ENCODE results near the gene TMEM121. TPM values are rescaled to one million over a fixed set of nuclear protein-coding genes. Genes with fewer than 3 reads are reported as not detected.
"Not testable (repeated sequence)": the region's sequence is repeated elsewhere in the genome, so short reads cannot be mapped to it uniquely, and the experiment has no call there.

Gene TMEM121
- total RNA-seq, 1 experiment from 2014 or later: not detected

DNA sequence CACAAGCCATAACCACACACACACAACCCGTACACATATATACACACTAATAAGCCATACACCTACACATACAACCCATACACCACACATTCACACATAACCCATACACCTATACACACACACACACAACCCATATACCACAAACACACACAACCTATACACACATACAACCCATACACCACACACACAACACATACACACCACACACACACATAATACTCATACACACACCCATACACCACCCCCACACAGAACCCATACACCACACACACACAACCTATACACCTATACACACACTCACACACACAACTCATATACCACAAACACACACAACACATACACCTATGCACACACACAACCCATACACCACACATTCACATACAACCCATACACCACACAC lies 44.1 kb downstream of the TMEM121 start:
- H3K36me3 Mint-ChIP-seq (ENCODE audit: insufficient read depth, unreplicated experiment): no peaks in the 10 kb centered on the region
- no peak for DNase-seq
- no peak overlapping the region for H3K27ac Mint-ChIP-seq (ENCODE audit: unreplicated experiment)
- intact Hi-C loops (cut with micrococcal nuclease; ENCODE audit: unreplicated experiment): no loop called here
- H3K9me3 ChIP-seq: no peaks in the 10 kb centered on the region
- no peak overlapping the region for H3K4me3 Mint-ChIP-seq (ENCODE audit: unreplicated experiment)
- peaks cover 28% of the 10 kb centered on the region for H3K9me3 Mint-ChIP-seq (ENCODE audit: unreplicated experiment)
- ChIA-PET POLR2A (no interaction called here), CTCF (no interaction called here)
- TF ChIP-seq, protein P1, sequence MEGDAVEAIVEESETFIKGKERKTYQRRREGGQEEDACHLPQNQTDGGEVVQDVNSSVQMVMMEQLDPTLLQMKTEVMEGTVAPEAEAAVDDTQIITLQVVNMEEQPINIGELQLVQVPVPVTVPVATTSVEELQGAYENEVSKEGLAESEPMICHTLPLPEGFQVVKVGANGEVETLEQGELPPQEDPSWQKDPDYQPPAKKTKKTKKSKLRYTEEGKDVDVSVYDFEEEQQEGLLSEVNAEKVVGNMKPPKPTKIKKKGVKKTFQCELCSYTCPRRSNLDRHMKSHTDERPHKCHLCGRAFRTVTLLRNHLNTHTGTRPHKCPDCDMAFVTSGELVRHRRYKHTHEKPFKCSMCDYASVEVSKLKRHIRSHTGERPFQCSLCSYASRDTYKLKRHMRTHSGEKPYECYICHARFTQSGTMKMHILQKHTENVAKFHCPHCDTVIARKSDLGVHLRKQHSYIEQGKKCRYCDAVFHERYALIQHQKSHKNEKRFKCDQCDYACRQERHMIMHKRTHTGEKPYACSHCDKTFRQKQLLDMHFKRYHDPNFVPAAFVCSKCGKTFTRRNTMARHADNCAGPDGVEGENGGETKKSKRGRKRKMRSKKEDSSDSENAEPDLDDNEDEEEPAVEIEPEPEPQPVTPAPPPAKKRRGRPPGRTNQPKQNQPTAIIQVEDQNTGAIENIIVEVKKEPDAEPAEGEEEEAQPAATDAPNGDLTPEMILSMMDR (IDR thresholded peaks at IDR 0.05; ENCODE audit: insufficient read depth in 1 of 2, low read depth in 1 of 2, low read length in 1 of 2, severe bottlenecking in 1 of 2, unreplicated experiment in 1 of 2): no peak
- no peaks in the 10 kb centered on the region for H3K4me1 ChIP-seq
- peaks cover 4% of the 10 kb centered on the region for H3K27me3 Mint-ChIP-seq (ENCODE audit: insufficient read depth, unreplicated experiment)
- no peaks in the 10 kb centered on the region for H3K27me3 ChIP-seq (replicated peaks; ENCODE audit: control insufficient read depth, insufficient read depth, low read length)
- no peak overlapping the region for H3K4me3 ChIP-seq (ENCODE audit: low read depth, low read length)
- H3K4me1 Mint-ChIP-seq (ENCODE audit: low read depth, unreplicated experiment): no peaks in the 10 kb centered on the region
- no TSS peak for BruUV-seq (replicated peaks)
- no peaks in the 10 kb centered on the region for H3K36me3 ChIP-seq (ENCODE audit: control insufficient read depth, insufficient read depth, low read length)

DNA sequence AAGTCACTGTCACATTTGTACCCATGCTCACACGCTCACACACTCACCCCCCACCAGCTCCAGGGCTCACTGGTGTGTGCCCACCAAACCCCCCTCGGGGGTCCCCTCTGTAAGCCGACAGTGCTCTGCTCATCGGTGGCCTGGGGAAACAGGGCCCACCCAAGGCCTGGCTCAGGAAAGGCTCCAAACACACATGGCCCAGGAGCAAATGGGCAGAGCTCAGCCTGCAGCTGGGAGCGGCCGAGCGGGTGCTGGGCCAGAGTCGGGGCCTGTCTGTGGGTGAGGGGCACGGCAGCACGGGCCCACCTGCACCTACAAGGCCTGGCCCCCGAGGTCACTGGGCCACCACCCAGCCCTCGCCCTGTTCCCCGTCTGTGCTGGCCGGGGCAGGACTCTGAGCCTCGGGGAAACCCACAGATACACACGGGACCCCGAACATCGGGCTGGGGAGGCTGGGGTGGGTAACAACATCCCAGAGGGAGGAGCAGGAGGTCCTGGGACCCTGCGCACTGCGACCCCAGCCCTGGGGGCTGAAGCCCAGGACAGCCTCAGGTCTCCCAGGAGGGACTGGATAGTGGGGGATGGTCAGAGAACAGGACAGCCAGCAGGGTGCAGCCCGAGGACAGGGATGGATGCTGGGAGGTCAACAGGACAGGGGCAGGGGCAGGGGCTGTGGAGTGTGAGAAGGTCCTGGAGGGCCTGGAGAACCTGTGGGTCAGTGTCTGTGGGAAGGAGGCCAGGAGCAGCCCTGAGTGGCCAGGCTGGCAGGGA lies 45.0 kb downstream of the TMEM121 start:
- peaks cover 31% of the 10 kb centered on the region for H3K9me3 Mint-ChIP-seq (ENCODE audit: unreplicated experiment)
- H3K27me3 ChIP-seq (replicated peaks; ENCODE audit: control insufficient read depth, insufficient read depth, low read length); H3K9me3 ChIP-seq; H3K36me3 ChIP-seq (ENCODE audit: control insufficient read depth, insufficient read depth, low read length); H3K27me3 Mint-ChIP-seq (ENCODE audit: insufficient read depth, unreplicated experiment); H3K4me3 ChIP-seq (ENCODE audit: low read depth, low read length); H3K4me1 Mint-ChIP-seq (ENCODE audit: low read depth, unreplicated experiment); DNase-seq; H3K27ac Mint-ChIP-seq (ENCODE audit: unreplicated experiment); H3K4me1 ChIP-seq; POLR2A ChIA-PET; intact Hi-C loops (cut with micrococcal nuclease; ENCODE audit: unreplicated experiment); H3K36me3 Mint-ChIP-seq (ENCODE audit: insufficient read depth, unreplicated experiment); BruUV-seq (replicated peaks); CTCF ChIA-PET; H3K4me3 Mint-ChIP-seq (ENCODE audit: unreplicated experiment): not testable (repeated sequence)

DNA sequence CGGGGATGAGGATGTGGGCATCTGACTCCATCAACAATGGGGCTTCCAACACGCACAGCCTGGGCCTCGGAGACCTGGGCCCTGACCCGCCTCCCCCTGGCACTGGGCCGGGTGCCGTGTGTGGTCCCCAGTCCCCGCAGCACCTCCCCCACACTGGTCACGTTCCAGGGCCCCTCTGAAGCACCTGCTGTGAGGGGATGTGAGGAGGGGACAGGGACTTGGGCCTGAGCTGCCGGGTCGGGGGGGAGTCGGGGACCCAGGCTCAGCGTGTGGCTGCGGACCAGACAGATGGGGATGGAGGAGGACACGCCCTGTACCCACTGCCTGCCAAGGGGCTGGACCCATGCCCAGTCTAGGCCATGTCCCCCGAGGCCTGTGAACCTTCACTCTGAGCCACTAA lies 45.7 kb downstream of the TMEM121 start:
- H3K36me3 Mint-ChIP-seq (ENCODE audit: insufficient read depth, unreplicated experiment); POLR2A ChIA-PET; H3K4me3 ChIP-seq (ENCODE audit: low read depth, low read length); H3K36me3 ChIP-seq (ENCODE audit: control insufficient read depth, insufficient read depth, low read length); DNase-seq; intact Hi-C loops (cut with micrococcal nuclease; ENCODE audit: unreplicated experiment); H3K4me1 ChIP-seq; H3K9me3 ChIP-seq; H3K4me1 Mint-ChIP-seq (ENCODE audit: low read depth, unreplicated experiment); BruUV-seq (replicated peaks); H3K27ac Mint-ChIP-seq (ENCODE audit: unreplicated experiment); H3K27me3 ChIP-seq (replicated peaks; ENCODE audit: control insufficient read depth, insufficient read depth, low read length); H3K4me3 Mint-ChIP-seq (ENCODE audit: unreplicated experiment); CTCF ChIA-PET: not testable (repeated sequence)
- peaks cover 12% of the 10 kb centered on the region for H3K27me3 Mint-ChIP-seq (ENCODE audit: insufficient read depth, unreplicated experiment)
- H3K9me3 Mint-ChIP-seq (ENCODE audit: unreplicated experiment): peaks cover 38% of the 10 kb centered on the region

DNA sequence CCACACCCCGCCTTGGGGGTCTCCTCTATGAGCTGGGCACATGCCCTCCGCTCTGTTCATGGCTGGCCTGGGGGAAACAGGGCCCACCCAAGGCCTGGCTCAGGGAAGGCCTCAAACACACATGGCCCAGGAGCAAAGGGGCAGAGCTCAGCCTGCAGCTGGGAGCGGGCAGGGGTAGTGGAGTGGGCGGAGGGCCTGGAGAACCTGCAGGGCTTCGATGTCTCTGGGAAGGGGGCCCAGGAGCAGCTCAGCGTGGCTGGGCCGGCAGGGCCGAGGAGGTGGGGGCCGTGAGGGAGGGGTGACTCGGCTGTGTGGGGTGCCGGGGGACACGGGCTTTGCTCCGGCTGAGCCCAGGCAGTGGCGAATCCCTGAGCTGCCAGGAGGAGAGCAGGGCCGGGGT lies 47.5 kb downstream of the TMEM121 start:
- H3K4me1 ChIP-seq; DNase-seq; H3K36me3 ChIP-seq (ENCODE audit: control insufficient read depth, insufficient read depth, low read length); intact Hi-C loops (cut with micrococcal nuclease; ENCODE audit: unreplicated experiment); H3K27ac Mint-ChIP-seq (ENCODE audit: unreplicated experiment); CTCF ChIA-PET; H3K36me3 Mint-ChIP-seq (ENCODE audit: insufficient read depth, unreplicated experiment); H3K4me3 Mint-ChIP-seq (ENCODE audit: unreplicated experiment); H3K27me3 ChIP-seq (replicated peaks; ENCODE audit: control insufficient read depth, insufficient read depth, low read length); BruUV-seq (replicated peaks); H3K4me1 Mint-ChIP-seq (ENCODE audit: low read depth, unreplicated experiment); H3K9me3 ChIP-seq; H3K4me3 ChIP-seq (ENCODE audit: low read depth, low read length); POLR2A ChIA-PET: not testable (repeated sequence)
- Mint-ChIP-seq H3K9me3 (ENCODE audit: unreplicated experiment) (peaks cover 50% of the 10 kb centered on the region), H3K27me3 (ENCODE audit: insufficient read depth, unreplicated experiment) (peaks cover 17% of the 10 kb centered on the region)

DNA sequence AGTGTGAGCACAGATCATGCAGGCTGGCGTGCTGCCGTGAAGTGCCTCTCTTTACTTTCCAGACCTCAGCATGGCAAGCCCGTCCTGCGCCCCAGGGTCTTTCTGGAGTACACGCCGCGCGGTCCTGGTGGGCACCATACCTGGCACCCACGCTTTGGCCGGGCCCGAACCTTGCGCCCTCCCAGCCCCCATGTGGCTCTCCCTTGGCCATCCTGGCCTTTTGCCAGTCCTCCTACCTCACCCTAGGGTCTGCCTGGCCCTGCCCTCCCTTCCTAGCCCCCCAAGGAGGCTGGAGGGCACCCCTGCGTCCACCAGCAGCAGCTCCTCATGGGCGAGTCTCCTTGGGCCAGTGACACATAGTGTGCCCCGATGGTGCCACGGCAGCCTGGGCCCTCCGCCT lies 48.0 kb downstream of the TMEM121 start:
- H3K4me1 Mint-ChIP-seq (ENCODE audit: low read depth, unreplicated experiment); H3K9me3 ChIP-seq; H3K27me3 ChIP-seq (replicated peaks; ENCODE audit: control insufficient read depth, insufficient read depth, low read length); POLR2A ChIA-PET; CTCF ChIA-PET; intact Hi-C loops (cut with micrococcal nuclease; ENCODE audit: unreplicated experiment); H3K4me3 ChIP-seq (ENCODE audit: low read depth, low read length); DNase-seq; H3K27ac Mint-ChIP-seq (ENCODE audit: unreplicated experiment); H3K4me3 Mint-ChIP-seq (ENCODE audit: unreplicated experiment); H3K4me1 ChIP-seq; BruUV-seq (replicated peaks); H3K36me3 Mint-ChIP-seq (ENCODE audit: insufficient read depth, unreplicated experiment); H3K36me3 ChIP-seq (ENCODE audit: control insufficient read depth, insufficient read depth, low read length): not testable (repeated sequence)
- H3K9me3 Mint-ChIP-seq (ENCODE audit: unreplicated experiment): peaks cover 45% of the 10 kb centered on the region
- H3K27me3 Mint-ChIP-seq (ENCODE audit: insufficient read depth, unreplicated experiment): peaks cover 17% of the 10 kb centered on the region

DNA sequence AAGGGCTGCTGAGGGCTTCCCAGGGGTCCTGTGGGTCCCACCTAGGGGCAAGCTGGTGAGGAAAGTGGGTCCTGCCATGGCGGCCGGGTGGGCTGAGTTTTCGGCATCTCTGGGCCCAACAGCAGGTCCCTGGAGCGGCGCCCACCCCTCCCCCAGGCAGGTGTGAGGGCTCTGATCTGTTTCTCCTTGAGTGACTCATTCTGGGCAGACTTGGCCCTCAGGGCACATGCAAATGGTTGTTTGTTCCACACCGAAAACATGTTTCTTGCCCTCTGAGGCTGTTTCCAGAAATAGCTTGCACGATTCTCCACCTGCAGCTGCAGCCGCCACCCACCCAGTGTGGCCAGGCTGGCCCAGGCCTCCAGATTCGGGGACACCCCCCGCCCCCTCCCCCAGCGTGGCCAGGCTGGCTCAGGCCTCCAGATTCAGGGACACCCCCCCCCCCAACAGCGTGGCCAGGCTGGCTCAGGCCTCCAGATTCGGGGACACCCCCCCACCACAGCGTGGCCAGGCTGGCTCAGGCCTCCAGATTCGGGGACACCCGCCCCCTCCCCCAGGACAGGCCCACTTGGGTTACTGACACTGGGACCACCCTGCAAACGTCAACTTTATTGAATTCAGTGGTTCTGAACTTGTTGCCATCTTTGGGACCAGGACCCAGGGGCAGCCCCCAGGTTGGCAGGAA lies 48.8 kb downstream of the TMEM121 start:
- peaks cover 17% of the 10 kb centered on the region for H3K27me3 Mint-ChIP-seq (ENCODE audit: insufficient read depth, unreplicated experiment)
- H3K27ac Mint-ChIP-seq (ENCODE audit: unreplicated experiment); H3K9me3 ChIP-seq; H3K4me1 ChIP-seq; H3K36me3 ChIP-seq (ENCODE audit: control insufficient read depth, insufficient read depth, low read length); BruUV-seq (replicated peaks); H3K4me1 Mint-ChIP-seq (ENCODE audit: low read depth, unreplicated experiment); POLR2A ChIA-PET; intact Hi-C loops (cut with micrococcal nuclease; ENCODE audit: unreplicated experiment); H3K36me3 Mint-ChIP-seq (ENCODE audit: insufficient read depth, unreplicated experiment); H3K27me3 ChIP-seq (replicated peaks; ENCODE audit: control insufficient read depth, insufficient read depth, low read length); CTCF ChIA-PET; H3K4me3 ChIP-seq (ENCODE audit: low read depth, low read length); H3K4me3 Mint-ChIP-seq (ENCODE audit: unreplicated experiment): not testable (repeated sequence)
- H3K9me3 Mint-ChIP-seq (ENCODE audit: unreplicated experiment): peaks cover 37% of the 10 kb centered on the region
- DNase-seq: peak in 1 of 2 experiments; percentile 4
